Thyroid gland (tissue), 4 donors: ENCODE measurements around the gene NLGN1.

Source experiments
- POLR2A ChIP-seq, 2 donors: fragments of 450-650 bp; IDR thresholded peaks; one replicate each; pipeline ENCODE4 v1.6.1; 2017; ENCODE audit warnings: antibody characterized with exemption in 2 of 2, mild to moderate bottlenecking in 2 of 2, moderate library complexity in 1 of 2
- TF ChIP-seq, protein P1 (sequence below), 6 experiments: fragments of 200-600 bp in 3 of 6; fragments of 450-650 bp in 3 of 6; sonication (generic) in 3 of 6; IDR thresholded peaks; one replicate each; pipeline ENCODE4 v1.5.1; 2016 to 2019; ENCODE audit warnings: antibody characterized with exemption in 6 of 6, mild to moderate bottlenecking in 2 of 6, inconsistent platforms in 1 of 6, moderate library complexity in 1 of 6

DNA sequence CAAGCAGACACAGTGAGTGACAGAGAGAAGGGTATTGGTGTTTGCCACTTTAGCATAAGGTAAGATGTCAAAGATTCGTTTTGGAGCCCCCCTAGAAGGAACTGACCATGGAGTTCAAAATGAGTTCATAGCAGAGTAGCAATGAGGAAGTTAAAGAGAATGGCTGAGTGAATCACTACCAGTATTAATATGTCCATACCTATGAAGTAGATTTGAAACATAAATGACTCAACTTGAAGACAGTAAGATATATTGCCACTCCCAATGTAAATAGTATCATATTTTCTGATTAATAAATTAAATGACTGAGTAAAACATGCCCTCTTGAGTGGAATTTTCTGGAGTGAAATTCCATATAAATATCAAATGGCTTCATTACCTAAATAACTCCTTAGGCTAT lies 675.1 kb downstream of the NLGN1 start:
- TF ChIP-seq POLR2A (IDR thresholded peaks at IDR 0.05), result no peak
- TF ChIP-seq, protein P1, sequence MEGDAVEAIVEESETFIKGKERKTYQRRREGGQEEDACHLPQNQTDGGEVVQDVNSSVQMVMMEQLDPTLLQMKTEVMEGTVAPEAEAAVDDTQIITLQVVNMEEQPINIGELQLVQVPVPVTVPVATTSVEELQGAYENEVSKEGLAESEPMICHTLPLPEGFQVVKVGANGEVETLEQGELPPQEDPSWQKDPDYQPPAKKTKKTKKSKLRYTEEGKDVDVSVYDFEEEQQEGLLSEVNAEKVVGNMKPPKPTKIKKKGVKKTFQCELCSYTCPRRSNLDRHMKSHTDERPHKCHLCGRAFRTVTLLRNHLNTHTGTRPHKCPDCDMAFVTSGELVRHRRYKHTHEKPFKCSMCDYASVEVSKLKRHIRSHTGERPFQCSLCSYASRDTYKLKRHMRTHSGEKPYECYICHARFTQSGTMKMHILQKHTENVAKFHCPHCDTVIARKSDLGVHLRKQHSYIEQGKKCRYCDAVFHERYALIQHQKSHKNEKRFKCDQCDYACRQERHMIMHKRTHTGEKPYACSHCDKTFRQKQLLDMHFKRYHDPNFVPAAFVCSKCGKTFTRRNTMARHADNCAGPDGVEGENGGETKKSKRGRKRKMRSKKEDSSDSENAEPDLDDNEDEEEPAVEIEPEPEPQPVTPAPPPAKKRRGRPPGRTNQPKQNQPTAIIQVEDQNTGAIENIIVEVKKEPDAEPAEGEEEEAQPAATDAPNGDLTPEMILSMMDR (IDR thresholded peaks at IDR 0.05), result no peak
